ENCODE results near the gene INTS2. TPM values are rescaled to one million over a fixed set of nuclear protein-coding genes. Genes with fewer than 3 reads are reported as not detected.

Gene INTS2, protein sequence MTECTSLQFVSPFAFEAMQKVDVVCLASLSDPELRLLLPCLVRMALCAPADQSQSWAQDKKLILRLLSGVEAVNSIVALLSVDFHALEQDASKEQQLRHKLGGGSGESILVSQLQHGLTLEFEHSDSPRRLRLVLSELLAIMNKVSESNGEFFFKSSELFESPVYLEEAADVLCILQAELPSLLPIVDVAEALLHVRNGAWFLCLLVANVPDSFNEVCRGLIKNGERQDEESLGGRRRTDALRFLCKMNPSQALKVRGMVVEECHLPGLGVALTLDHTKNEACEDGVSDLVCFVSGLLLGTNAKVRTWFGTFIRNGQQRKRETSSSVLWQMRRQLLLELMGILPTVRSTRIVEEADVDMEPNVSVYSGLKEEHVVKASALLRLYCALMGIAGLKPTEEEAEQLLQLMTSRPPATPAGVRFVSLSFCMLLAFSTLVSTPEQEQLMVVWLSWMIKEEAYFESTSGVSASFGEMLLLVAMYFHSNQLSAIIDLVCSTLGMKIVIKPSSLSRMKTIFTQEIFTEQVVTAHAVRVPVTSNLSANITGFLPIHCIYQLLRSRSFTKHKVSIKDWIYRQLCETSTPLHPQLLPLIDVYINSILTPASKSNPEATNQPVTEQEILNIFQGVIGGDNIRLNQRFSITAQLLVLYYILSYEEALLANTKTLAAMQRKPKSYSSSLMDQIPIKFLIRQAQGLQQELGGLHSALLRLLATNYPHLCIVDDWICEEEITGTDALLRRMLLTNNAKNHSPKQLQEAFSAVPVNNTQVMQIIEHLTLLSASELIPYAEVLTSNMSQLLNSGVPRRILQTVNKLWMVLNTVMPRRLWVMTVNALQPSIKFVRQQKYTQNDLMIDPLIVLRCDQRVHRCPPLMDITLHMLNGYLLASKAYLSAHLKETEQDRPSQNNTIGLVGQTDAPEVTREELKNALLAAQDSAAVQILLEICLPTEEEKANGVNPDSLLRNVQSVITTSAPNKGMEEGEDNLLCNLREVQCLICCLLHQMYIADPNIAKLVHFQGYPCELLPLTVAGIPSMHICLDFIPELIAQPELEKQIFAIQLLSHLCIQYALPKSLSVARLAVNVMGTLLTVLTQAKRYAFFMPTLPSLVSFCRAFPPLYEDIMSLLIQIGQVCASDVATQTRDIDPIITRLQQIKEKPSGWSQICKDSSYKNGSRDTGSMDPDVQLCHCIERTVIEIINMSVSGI
- 6.7 and 10.8 TPM in 2 replicates for polyA plus RNA-seq (2012; rRNA removed)
- 7.7 and 8.9 TPM in 2 replicates for polyA plus RNA-seq (2012; cell fraction: cytosol; rRNA removed)
- polyA plus RNA-seq (2012; cell fraction: nucleus; rRNA removed), result 9.2 and 18.1 TPM in 2 replicates

GRCh38 chr17:61927208-61928100 is at the start of gene INTS2:
INTS2 (minus strand) TSS chr17:61927982; CDS start chr17:61926644, 1,338 bp downstream.
- Histone ChIP-seq H3K27ac (ENCODE audit: low read depth in 2 of 2, low read length in 1 of 2) (peak within 1 kb of the TSS; percentile 76 to 84), H3K27me3 (ENCODE audit: insufficient read depth) (no peaks in the 10 kb centered on the region), H3K9me2 (no peaks in the 10 kb centered on the region), H3F3A (replicated peaks; ENCODE audit: insufficient read depth) (peaks cover 5% of the 10 kb centered on the region), H3K79me2 (ENCODE audit: insufficient read depth) (peaks cover 26% of the 10 kb centered on the region), H3K4me1 (ENCODE audit: control insufficient read depth in 1 of 2, insufficient read depth in 2 of 2, low read depth in 1 of 2, low read length in 1 of 2) (peaks cover 0 to 8% of the 10 kb centered on the region in 2 experiments; a peak in 2 of 4 replicates), H4K20me1 (ENCODE audit: insufficient read depth) (no peaks in the 10 kb centered on the region), H3K9ac (peak within 1 kb of the TSS; percentile 86), H3K36me3 (replicated peaks in 1 of 2; ENCODE audit: control insufficient read depth in 1 of 2, insufficient read depth in 2 of 2, low read length in 1 of 2) (peaks cover 14 to 26% of the 10 kb centered on the region in 2 experiments), H3K9me3 (no peaks in the 10 kb centered on the region), H2AFZ (ENCODE audit: low read depth) (peak within 1 kb of the TSS; percentile 87), H3K4me3 (ENCODE audit: low read depth in 2 of 2, low read length in 1 of 2) (peak within 1 kb of the TSS; percentile 80 to 82), H3K4me2 (peak within 1 kb of the TSS; percentile 86)
- ChIA-PET CTCF (interaction anchor here (1.0 kb wide), 1 partner anchor 10 kb away, joined by 3 read pairs; no protein-coding TSS in a partner anchor), POLR2A (no interaction called here)
- peak; percentile 96 for DNase-seq
- under 1% methylated on average over 45 of the region's 58 CpGs for WGBS (ENCODE audit: low lambda C conversion rate)
- TF ChIP-seq TEAD4 (IDR thresholded peaks at IDR 0.05; ENCODE audit: borderline replicate concordance, insufficient read depth) (0 out of 2 replicates have a peak, but pooled peaks have one; percentile 45), TCF12 (IDR thresholded peaks at IDR 0.05) (no peak; the same call in 1 of the 2 replicates), NRF1 (IDR thresholded peaks at IDR 0.05; ENCODE audit: low read depth, low read length) (peak; percentile 99), RCOR1 (IDR thresholded peaks at IDR 0.05; ENCODE audit: low read length) (no peak), POLR2AphosphoS5 (IDR thresholded peaks at IDR 0.05; ENCODE audit: low read depth, low read length) (peak; percentile 99), NFIC (IDR thresholded peaks at IDR 0.05; ENCODE audit: borderline replicate concordance) (peak; percentile 7; the same call in 1 of the 2 replicates), GATA2 (CRISPR knock-in tag; IDR thresholded peaks at IDR 0.05) (no peak), YY1 (IDR thresholded peaks at IDR 0.05; ENCODE audit: low read depth) (peak; percentile 79), TAF1 (IDR thresholded peaks at IDR 0.05; ENCODE audit: borderline replicate concordance, low read depth, low read length) (peak; percentile 92), SIN3A (IDR thresholded peaks at IDR 0.05; ENCODE audit: borderline replicate concordance, low read depth, low read length) (peak; percentile 45; the same call in 1 of the 2 replicates), MEF2A (IDR thresholded peaks at IDR 0.05; ENCODE audit: borderline replicate concordance, low read depth) (no peak), GABPA (IDR thresholded peaks at IDR 0.05; ENCODE audit: low read depth) (peak; percentile 37; the same call in 1 of the 2 replicates), ELF1 (IDR thresholded peaks at IDR 0.05) (peak; percentile 62; the same call in 1 of the 2 replicates)
- TF ChIP-seq, protein P1, sequence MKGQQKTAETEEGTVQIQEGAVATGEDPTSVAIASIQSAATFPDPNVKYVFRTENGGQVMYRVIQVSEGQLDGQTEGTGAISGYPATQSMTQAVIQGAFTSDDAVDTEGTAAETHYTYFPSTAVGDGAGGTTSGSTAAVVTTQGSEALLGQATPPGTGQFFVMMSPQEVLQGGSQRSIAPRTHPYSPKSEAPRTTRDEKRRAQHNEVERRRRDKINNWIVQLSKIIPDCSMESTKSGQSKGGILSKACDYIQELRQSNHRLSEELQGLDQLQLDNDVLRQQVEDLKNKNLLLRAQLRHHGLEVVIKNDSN (IDR thresholded peaks at IDR 0.05; ENCODE audit: borderline replicate concordance, low read depth), result 0 out of 2 replicates have a peak, but pooled peaks have one; percentile 26
- TF ChIP-seq, protein P2, sequence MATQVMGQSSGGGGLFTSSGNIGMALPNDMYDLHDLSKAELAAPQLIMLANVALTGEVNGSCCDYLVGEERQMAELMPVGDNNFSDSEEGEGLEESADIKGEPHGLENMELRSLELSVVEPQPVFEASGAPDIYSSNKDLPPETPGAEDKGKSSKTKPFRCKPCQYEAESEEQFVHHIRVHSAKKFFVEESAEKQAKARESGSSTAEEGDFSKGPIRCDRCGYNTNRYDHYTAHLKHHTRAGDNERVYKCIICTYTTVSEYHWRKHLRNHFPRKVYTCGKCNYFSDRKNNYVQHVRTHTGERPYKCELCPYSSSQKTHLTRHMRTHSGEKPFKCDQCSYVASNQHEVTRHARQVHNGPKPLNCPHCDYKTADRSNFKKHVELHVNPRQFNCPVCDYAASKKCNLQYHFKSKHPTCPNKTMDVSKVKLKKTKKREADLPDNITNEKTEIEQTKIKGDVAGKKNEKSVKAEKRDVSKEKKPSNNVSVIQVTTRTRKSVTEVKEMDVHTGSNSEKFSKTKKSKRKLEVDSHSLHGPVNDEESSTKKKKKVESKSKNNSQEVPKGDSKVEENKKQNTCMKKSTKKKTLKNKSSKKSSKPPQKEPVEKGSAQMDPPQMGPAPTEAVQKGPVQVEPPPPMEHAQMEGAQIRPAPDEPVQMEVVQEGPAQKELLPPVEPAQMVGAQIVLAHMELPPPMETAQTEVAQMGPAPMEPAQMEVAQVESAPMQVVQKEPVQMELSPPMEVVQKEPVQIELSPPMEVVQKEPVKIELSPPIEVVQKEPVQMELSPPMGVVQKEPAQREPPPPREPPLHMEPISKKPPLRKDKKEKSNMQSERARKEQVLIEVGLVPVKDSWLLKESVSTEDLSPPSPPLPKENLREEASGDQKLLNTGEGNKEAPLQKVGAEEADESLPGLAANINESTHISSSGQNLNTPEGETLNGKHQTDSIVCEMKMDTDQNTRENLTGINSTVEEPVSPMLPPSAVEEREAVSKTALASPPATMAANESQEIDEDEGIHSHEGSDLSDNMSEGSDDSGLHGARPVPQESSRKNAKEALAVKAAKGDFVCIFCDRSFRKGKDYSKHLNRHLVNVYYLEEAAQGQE (IDR thresholded peaks at IDR 0.05; ENCODE audit: low read depth, low read length), result peak; percentile 63; the same call in 1 of the 2 replicates
- TF ChIP-seq, protein P3, sequence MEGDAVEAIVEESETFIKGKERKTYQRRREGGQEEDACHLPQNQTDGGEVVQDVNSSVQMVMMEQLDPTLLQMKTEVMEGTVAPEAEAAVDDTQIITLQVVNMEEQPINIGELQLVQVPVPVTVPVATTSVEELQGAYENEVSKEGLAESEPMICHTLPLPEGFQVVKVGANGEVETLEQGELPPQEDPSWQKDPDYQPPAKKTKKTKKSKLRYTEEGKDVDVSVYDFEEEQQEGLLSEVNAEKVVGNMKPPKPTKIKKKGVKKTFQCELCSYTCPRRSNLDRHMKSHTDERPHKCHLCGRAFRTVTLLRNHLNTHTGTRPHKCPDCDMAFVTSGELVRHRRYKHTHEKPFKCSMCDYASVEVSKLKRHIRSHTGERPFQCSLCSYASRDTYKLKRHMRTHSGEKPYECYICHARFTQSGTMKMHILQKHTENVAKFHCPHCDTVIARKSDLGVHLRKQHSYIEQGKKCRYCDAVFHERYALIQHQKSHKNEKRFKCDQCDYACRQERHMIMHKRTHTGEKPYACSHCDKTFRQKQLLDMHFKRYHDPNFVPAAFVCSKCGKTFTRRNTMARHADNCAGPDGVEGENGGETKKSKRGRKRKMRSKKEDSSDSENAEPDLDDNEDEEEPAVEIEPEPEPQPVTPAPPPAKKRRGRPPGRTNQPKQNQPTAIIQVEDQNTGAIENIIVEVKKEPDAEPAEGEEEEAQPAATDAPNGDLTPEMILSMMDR (IDR thresholded peaks at IDR 0.05), result no peak
- TF ChIP-seq, protein P4, sequence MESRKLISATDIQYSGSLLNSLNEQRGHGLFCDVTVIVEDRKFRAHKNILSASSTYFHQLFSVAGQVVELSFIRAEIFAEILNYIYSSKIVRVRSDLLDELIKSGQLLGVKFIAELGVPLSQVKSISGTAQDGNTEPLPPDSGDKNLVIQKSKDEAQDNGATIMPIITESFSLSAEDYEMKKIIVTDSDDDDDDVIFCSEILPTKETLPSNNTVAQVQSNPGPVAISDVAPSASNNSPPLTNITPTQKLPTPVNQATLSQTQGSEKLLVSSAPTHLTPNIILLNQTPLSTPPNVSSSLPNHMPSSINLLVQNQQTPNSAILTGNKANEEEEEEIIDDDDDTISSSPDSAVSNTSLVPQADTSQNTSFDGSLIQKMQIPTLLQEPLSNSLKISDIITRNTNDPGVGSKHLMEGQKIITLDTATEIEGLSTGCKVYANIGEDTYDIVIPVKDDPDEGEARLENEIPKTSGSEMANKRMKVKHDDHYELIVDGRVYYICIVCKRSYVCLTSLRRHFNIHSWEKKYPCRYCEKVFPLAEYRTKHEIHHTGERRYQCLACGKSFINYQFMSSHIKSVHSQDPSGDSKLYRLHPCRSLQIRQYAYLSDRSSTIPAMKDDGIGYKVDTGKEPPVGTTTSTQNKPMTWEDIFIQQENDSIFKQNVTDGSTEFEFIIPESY (IDR thresholded peaks at IDR 0.05; ENCODE audit: borderline replicate concordance, low read depth), result peak; percentile 64; the same call in 1 of the 2 replicates
